ENCODE data around the gene LDLRAP1. TPM values are rescaled to one million over a fixed set of nuclear protein-coding genes. Genes with fewer than 3 reads are reported as not detected.
"Not testable (repeated sequence)": the region's sequence is repeated elsewhere in the genome, so short reads cannot be mapped to it uniquely, and the experiment has no call there.

The LDLRAP1 gene, protein sequence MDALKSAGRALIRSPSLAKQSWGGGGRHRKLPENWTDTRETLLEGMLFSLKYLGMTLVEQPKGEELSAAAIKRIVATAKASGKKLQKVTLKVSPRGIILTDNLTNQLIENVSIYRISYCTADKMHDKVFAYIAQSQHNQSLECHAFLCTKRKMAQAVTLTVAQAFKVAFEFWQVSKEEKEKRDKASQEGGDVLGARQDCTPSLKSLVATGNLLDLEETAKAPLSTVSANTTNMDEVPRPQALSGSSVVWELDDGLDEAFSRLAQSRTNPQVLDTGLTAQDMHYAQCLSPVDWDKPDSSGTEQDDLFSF
- polyA plus RNA-seq (ENCODE audit: insufficient read length in 4 of 4), result 10 to 100 TPM; 12.4 to 15.4 (median 14.3) TPM

DNA sequence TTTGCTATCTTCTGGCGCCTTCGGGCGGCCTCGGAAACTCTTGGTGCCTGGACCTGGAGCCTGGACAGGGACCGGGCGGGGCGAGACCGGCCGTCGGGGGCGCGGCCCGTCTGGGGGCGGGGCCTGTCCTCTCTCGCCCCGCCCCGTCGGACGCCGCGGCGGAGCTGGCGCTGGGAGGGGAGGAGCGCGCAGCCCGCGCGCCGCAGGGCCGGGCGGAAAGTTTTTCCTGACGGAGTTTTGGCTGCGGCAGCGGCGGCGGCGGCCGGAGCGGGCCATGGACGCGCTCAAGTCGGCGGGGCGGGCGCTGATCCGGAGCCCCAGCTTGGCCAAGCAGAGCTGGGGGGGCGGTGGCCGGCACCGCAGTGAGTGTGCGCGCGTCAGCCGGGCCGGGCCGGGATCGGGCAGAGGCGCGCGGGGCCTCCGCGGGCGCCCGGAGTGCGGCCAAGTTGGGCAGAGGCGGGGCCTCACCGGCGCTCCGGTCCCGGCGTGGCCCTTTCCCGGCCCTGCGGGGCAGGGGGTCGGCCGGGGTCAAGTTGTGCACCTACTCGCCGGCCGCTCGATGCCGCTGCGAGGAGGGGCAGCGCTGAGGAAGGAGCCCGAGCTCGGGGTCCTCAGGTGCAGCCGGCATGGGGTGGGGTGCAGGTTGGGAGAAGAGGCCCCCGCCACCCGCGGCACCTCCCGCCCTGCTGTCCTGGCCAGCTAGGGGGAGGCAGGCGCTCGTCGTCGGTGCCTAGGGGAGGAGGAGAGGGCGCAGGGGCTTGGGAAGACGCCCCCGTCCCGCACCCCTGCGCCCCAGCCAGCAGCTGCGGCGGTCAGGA, at the start of gene LDLRAP1:
Gene LDLRAP1 (plus strand): TSS at position 182 of the 818 bp plus-strand sequence. CDS start 93 bp downstream, at position 275.
- no peak for DNase-seq (ENCODE audit: low read depth in 4 of 4, low spot score in 2 of 4)

DNA sequence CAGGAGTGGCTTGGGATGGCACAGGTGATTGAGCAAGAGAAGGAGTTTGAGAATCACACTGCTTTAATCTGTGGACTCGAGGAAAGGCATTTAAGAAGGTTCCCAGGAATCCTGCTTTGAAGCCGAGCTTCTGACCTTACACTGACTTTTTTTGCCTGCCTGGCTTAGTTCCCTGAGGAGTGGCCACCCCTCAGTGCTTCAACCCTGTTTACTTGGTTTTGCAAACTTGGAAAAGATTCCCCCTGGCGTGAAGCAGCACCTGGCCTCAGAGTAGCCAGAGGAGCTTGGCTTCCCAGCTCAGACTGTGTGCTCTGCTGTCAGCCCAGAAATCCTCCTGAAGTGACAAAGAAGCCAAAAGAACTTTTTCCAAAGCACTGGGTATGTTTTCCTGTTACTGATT, 48.5 kb upstream of the LDLRAP1 start:
- DNase-seq (ENCODE audit: low read depth in 4 of 4, low spot score in 2 of 4), result no peak

DNA sequence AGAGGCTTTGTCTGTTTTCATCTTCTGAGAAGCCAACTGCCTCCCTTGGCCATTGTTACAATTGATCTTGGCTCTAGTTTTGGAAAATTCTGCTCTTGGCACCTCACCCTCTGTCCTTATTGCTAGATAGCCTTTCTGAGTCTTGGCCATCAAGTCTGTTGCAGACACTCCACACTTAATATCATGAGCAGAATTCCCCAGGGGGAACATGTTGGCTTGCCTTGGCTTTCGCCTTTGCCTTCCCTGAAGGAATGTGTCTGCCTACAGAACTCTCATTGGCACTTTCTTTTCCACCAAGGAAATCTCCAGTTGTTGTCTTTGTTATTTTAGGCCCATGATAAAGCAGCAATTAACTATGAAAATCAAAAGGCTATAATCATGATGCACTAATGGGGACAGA, 42.7 kb upstream of the LDLRAP1 start:
- no peak for DNase-seq (ENCODE audit: low read depth in 4 of 4, low spot score in 2 of 4)

DNA sequence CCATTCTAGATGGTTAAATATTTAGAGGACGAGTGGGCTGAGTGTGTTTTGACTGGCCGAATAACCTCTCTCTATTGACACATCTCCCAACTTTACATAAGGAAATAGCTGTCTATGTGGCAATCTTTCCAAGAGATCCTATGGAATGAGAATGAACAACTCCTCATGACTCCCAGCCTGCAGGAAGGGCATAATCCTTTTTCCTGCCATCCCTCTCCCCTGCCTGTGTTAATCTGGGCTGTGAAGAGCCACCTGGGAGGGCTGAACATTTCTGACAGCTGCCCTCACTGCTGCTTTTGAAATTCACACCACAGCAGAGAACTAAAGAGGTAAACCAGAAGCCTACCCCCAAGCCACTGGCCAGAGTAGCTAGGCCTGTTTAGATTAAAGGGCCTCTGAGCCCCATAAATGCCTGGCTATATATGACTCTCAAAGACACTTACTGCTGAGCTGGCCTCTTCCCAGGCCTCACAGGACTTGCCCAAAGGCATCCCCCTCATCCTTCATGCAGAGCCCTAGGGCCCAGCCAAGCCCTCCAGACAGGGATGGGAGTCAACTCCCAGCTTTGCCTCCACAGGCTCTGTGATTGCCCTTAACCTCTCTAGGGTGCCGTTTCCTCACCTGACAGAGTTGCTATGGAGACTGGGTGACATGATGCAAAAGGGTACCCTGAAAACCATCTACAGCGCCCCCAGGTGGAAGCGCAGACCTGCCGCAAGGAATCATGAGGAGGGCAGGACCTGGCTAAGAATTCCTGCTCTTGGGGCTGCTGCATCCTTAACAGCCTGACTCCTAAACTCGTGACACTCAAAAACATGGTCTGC, 42.0 kb upstream of the LDLRAP1 start:
- no peak for DNase-seq (ENCODE audit: low read depth in 4 of 4, low spot score in 2 of 4)

DNA sequence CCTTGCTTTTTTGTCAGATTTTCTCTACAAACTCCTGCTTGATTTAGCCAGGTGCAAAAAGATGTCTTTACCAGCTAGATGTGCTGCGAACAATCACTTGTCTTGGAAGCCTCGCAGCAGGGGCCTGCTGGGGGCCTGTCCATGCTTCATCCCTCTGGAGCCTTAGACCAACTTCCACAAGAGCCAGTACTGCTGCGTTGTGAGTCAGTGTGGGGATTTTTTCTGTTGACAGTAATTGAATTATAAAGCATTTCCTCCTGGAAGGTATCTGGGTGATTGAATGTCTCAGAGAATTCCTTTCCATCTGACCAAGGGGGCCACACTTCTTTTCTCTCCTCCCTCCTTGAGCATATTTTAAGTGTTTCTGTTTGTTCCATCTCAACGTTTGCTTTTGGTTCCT, 40.4 kb upstream of the LDLRAP1 start:
- no peak for DNase-seq (ENCODE audit: low read depth in 4 of 4, low spot score in 2 of 4)

DNA sequence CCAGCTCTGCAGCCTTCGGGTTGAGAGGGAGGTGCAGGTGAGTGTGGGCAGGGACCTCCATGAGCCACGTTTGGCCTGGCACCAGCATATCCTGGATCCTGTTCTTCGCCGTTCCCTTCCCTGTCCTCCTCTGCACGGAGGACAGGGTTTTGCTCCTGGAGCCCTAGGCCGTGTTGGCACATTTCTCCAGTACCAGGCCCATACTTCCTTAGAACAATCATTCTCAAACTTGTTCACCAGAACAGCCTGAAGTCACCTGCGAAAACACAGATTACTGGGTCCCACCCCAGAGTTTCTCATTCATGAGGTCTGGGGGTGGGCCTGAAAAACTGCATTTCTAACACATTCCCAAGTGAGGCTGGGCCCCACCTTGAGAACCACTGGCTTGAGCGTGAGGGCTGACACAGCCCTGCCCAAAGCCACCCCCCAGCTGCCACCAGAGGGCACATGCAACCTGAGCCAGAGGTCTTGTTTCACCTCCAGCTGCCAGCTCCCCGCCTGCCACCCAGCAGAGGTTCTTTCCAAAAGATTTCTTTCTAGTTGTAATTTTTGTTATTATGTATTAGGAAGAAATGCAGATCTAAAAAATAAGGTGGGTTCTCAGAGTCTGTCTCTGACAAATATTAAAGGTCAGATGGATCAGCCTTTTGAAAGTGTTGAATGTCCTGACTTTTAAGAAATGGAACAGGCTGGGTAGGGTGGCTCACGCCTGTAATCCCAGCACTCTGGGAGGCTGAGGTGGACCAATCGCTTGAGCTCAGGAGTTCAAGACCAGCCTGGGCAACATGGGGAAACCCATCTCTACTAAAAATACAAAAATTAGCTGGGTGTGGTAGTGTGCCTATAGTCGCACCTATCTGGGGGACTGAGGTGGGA, 39.6 kb upstream of the LDLRAP1 start:
- no peak for DNase-seq (ENCODE audit: low read depth in 4 of 4, low spot score in 2 of 4)

DNA sequence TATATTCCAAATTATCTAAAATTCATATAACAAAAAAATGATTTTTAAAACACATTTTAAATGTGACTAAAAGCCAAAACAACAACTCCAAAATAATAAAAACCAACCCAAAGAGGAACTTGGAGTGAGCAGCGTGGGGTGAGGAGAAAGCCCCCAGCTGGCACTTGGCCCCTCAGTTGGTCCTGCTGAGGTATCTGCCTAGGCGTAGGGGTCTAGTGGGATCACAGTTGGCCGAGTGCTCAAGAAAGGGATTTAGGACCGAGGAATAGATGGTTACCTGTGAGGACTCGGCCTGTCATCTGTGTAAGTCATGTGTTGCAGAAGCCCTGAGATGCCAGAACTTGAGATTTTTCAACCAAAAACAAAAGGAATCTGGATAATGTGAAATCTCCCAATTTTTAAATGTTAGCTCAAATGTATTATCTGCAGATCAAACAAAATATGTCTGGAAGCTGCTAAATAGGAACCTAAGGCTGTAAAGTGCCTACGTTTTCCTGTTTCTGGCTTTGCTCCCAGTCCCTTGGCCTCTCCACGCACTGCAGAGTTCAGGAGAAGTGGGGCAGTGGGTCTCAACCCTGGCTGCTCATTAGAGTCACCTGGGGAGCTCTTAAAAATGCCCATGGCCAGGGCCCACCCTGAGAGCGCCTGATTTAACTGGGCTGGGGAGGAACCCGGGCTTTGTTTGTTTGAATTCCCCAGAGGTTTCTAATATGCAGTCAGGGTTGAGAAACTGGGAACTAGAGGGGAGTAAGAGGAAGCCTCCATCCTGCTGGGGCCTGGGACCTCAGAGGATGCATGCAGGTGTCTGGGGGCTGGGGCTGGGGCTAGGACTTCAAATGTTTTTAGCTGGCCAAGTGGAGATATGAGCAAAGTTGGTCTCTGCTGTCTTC, 38.5 kb upstream of the LDLRAP1 start:
- DNase-seq (ENCODE audit: low read depth in 4 of 4, low spot score in 2 of 4), result no peak

DNA sequence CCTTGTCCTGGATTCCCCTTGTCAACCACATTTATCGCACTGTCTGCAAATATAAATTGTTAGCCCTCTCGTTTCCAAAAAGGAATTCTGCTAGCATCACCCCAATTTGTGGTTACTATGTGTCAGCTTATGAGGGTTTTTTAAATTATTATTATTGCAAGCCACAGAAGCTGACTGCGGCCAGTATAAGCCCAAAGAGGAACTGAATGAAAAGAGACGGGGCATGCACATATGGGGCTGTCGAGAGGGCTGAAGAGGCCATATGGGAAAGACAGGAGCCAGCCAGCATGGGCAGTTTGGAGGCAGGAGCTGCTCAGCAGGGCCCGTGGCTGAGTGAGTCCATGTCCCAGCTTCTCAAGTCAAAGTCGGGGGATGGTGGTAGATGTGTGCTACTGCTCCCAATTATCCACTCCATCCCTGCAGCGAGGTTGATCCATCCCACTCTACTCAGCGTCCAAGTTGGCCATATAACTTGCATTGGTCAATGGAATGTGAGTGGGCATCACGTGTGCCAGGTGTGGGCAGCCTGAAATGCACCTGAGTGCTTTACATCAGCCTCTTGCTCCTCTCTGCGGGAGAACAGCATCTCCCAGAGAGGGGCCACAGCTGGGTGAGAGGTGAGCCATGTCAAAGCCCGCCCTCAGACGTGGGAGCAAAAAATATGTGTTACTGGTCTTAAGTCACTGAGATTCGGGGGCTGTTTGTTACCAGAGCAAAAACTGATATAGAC, 37.6 kb upstream of the LDLRAP1 start:
- no peak for DNase-seq (ENCODE audit: low read depth in 4 of 4, low spot score in 2 of 4)

DNA sequence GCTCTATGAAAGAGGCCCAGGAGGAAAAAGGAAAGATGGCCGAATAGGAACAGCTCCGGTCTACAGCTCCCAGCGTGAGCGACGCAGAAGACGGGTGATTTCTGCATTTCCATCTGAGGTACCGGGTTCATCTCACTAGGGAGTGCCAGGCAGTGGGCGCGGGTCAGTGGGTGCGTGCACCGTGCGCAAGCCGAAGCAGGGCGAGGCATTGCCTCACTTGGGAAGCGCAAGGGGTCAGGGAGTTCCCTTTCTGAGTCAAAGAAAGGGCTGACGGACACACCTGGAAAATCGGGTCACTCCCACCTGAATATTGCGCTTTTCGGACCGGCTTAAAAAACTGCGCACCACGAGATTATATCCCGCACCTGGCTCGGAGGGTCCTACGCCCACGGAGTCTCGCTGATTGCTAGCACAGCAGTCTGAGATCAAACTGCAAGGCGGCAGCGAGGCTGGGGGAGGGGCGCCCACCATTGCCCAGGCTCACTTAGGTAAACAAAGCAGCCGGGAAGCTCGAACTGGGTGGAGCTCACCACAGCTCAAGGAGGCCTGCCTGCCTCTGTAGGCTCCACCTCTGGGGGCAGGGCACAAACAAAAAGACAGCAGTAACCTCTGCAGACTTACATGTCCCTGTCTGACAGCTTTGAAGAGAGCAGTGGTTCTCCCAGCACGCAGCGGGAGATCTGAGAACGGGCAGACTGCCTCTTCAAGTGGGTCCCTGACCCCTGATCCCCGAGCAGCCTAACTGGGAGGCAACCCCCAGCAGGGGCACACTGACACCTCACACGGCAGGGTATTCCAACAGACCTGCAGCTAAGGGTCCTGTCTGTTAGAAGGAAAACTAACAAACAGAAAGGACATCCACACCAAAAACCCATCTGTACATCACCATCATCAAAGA, 36.6 kb upstream of the LDLRAP1 start:
- not testable (repeated sequence) for DNase-seq (ENCODE audit: low read depth in 4 of 4, low spot score in 2 of 4)

DNA sequence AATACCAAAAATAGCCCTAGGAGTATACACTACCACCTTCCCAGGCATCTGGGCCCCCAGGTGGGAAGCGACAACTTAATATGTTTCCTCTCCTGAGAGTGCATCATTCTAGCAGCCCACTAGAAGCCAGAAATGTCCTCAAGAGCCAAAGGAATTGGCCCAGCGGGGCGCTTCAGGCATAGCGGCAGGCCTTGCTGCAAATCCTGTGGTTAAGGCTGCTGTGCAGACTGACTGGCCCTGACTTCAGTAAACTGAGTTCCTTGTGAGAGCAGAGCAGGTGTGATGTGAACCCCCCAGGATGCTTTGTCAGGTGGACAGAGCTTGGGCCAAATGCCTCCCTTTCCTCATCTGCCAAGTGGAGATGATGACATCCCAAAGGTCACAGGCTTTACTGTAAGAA, 29.7 kb upstream of the LDLRAP1 start:
- no peak for DNase-seq (ENCODE audit: low read depth in 4 of 4, low spot score in 2 of 4)

DNA sequence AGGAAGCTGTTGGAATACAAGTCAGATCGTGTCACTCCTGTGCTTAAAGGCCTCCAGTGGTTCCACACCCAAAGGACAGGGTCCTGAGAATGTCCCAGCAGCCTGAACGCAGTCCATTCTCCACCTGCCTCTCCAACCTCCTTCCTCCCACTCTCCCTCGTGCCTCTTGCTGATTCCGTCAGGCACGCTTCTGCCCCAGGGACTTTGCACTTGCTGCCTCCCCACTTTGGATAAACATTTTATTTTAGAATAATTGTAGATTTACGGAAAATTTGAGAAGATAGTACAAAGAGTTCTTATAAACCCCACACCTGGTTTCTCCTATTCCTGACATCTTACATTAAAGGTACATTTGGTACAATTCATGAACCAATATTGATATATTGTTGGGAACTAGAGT, 28.4 kb upstream of the LDLRAP1 start:
- DNase-seq (ENCODE audit: low read depth in 4 of 4, low spot score in 2 of 4), result no peak

DNA sequence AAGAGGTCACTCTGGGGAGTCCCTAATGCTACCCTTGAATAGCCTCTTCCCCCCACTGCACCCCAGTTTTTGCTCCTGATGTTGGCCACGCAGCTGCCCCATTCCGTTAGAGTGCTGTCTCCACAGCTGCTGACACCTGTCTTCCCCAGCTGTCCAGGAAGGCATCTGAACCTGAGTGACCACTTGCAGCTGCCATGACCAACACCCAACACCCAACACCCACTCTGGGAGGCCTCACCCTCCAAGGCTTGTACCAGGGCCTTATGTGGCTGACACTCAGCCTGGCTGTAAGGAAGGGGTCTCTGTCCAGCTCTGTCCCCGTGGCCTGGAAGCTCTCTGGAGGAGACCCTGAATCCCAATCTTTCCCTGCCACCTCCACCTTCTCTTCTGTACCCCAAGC, 26.7 kb upstream of the LDLRAP1 start:
- no peak for DNase-seq (ENCODE audit: low read depth in 4 of 4, low spot score in 2 of 4)

DNA sequence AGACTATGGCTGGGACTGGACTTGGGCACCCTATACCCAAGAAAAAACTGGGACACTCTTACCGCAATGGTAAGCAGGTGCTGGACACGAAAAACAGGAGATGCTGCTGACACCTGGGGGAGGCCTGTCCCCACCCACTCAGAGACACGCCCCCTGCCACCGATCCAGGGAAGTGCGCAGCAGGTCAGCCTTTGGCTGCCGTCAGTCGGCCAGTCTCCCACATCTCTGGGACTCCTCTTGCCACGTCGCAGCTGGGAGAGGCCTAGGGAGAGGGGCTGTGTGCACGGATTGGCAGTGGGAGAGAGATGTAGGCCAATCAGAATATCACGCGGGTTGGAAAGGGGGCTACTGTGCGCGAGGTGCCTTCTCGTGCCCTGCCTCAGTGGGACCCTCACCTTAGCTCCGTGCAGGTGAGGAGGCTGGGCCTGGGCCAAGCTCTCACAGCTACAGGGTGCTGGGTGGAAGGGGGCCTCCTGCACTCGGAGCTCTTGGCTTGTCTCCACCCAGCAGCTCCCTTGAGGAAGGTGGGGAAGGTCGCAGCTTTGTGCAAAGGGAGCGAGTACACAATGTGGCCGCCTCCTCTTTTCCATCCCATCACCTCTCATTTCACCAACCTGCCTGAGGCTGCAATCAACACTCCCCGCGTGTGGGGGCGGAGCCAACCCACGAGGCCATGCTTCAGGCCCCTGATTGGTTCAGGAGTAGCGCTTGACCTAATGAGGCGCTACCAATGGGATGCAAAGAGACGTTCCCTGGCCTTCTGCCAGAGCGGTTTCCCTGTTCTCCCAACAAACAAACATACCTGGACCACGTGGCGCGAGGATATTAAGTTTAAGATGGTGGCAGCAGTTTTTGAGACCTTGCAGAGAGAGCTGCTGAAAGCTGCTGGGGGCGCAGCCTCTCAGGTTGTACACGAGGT, 25.7 kb upstream of the LDLRAP1 start:
- no peak for DNase-seq (ENCODE audit: low read depth in 4 of 4, low spot score in 2 of 4)

DNA sequence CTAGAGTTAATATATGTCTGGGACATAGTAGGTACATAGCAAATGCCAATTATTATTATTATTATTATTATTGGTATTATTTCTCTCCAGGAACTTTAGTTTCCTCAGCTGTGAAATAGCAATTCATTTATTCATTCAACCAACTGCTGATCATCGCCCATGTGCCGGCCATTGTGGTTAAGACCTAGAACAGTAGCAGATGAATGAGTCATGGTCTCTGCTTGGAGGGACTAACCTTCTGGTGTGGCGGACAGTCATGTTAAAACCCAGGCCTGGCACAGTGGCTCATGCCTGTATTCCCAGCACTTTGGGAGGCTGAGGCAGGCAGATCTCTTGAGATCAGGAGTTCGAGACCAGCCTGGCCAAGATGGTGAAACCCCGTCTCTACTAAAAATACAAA, 23.8 kb upstream of the LDLRAP1 start:
- DNase-seq (ENCODE audit: low read depth in 4 of 4, low spot score in 2 of 4), result no peak

DNA sequence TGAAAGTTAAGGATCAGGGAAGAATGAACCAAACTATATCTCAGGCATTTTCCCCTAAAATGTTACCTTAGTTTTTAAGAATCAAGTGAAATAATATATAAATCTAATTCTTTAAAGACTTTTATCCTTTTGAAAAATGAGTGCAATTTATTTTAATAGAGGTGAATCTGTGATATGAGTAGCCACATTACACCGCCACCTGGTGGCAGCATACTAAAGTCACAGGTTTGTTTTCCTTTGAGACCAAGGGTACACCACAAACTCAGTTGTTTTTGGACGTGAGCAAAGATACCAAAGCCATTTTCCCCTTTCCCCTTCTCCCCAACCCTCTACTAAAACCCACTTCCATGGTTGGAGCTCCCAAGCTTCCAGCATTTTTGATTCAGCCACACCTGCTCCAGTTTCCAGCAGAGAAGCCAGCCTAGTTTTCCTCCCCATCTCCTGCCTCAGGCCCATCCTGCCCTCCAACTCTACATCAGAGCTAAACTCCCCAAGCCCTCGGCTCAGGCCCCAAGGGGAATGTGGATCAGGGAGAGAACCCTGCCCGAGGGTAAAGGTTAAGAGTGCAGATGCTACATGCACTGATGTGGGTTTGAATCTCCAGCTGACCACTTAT, 22.9 kb upstream of the LDLRAP1 start:
- no peak for DNase-seq (ENCODE audit: low read depth in 4 of 4, low spot score in 2 of 4)
